Thoracic aorta (tissue), 2 donors: Measurements from ENCODE around the gene DYNC1I1. TPM values are rescaled to one million over a fixed set of nuclear protein-coding genes. Genes with fewer than 3 reads are reported as not detected.
A peak's percentile ranks its signal among the peaks of the same experiment; 100 is the strongest.

Experiments used
- ATAC-seq: fragments of 150-250 bp; one replicate; pipeline ENCODE4 v1.8.0; 2017; ENCODE audit warnings: low read depth; ENCODE audit not compliant: insufficient number of reproducible peaks, low FRiP score
- DNase-seq: peaks from one replicate; pipeline ENCODE4 v3.0.0-alpha.2; 2020; ENCODE audit warnings: low spot score
- H3K27ac ChIP-seq, 2 donors: fragments of 200-600 bp; sonication (generic); 1 replicate in 1 of 2; 2 replicates in 1 of 2; pipeline ENCODE4 v1.5.1; 2016; ENCODE audit warnings: mild to moderate bottlenecking in 2 of 2, moderate library complexity in 2 of 2
- H3K27me3 ChIP-seq: fragments of 200-600 bp; sonication (generic); replicated peaks from 2 replicates; pipeline ENCODE4 v1.6.0; 2016; ENCODE audit warnings: mild to moderate bottlenecking; ENCODE audit not compliant: insufficient read depth
- H3K36me3 ChIP-seq: fragments of 200-600 bp; sonication (generic); one replicate; pipeline ENCODE4 v1.5.1; 2016
- H3K4me1 ChIP-seq, 2 donors: fragments of 200-600 bp; sonication (generic); 1 replicate in 1 of 2; 2 replicates in 1 of 2; pipeline versions ENCODE4 v1.5.1 to v1.6.0; 2016; ENCODE audit warnings: low read depth in 2 of 2, mild to moderate bottlenecking in 1 of 2; ENCODE audit not compliant: control insufficient read depth in 1 of 2
- H3K4me3 ChIP-seq: fragments of 200-600 bp; sonication (generic); 2 replicates; pipeline ENCODE4 v1.5.1; 2016; ENCODE audit warnings: mild to moderate bottlenecking
- H3K9me3 ChIP-seq: fragments of 200-600 bp; sonication (generic); 2 replicates; pipeline ENCODE4 v1.5.1; 2016
- CTCF ChIP-seq: fragments of 200-600 bp; sonication (generic); IDR thresholded peaks from one replicate; pipeline ENCODE4 v1.5.1; 2019; ENCODE audit warnings: antibody characterized with exemption
- total RNA-seq, 2 donors: library from RNA; depleted of rRNA; stranded (reverse); fragments of >200 nt; gene quantifications; one replicate each; pipeline versions ENCODE4 v1.1.0 to v1.2.3, GENCODE V29; 2016

The DYNC1I1 gene
- total RNA-seq, result 10 to 100 TPM; 24.6 to 69.1 TPM

- Histone ChIP-seq H3K9me3 (no peaks in the 10 kb centered on the region), H3K27ac (peak within 1 kb of the TSS; percentile 74 to 84), H3K4me3 (peak within 1 kb of the TSS; percentile 95), H3K4me1 (peaks cover 7 to 39% of the 10 kb centered on the region in 2 donors), H3K36me3 (no peaks in the 10 kb centered on the region), H3K27me3 (no peaks in the 10 kb centered on the region)
- ATAC-seq (peak; percentile 72), DNase-seq (peak; percentile 9)
- peak; percentile 13 for TF ChIP-seq CTCF
Measured at GRCh38 chr7:95772298-95772770, at the start of gene DYNC1I1. Gene DYNC1I1, plus strand, starts transcription at chr7:95772554. Its CDS starts 32,176 bp downstream, at chr7:95804730.

DNA sequence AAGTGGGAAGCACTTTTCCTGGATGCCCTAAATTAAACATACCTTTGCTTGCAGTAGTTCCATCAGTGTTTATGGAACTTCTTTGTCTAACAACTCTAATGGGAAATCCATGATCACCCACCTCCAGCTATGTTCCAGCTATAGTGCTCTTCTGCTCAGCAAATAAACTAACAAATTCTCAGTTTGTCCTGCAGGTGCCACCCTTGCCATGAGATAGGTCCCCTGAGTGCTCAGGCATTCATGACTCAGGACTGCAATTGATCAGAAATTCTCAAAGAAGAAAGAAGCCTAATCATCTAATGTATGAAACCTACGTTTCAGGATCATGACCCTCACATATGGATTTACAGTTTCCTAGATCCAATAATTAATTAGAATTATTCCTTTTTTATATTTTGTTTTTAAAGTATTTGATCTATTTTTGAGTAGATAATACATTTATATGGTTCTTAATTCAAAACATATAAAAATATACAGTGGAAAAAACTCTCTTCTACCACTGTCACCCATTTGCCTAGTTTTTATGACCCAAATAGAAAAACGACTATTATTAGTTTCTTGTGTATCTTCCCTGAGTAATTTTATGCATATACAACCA is 48.7 kb upstream of the DYNC1I1 start:
- peak; percentile 64 for TF ChIP-seq CTCF
- Histone ChIP-seq H3K36me3 (no peaks in the 10 kb centered on the region), H3K27me3 (no peaks in the 10 kb centered on the region), H3K4me1 (no peaks in the 10 kb centered on the region), H3K27ac (no peak overlapping the region), H3K4me3 (no peak overlapping the region), H3K9me3 (no peaks in the 10 kb centered on the region)
- DNase-seq (no peak), ATAC-seq (no peak)

DNA sequence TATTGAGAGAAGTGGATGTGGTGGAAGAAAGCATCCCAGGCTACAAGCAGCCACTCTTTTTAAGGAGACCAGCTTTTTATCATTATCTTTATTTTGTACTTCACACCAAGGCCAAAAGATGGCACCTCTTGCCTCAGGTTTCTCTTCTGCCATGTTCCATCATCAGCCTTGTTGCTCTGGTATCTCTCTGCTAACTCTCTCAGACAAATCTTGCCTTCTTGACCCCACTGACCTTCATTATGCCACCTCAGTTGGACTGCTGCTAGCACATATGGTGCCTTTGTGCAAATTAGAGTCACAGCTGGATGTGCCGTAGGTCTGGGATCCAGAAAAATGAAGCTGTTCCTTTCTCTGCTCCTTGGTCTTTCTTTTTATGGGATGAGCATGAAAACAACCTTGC is 47.1 kb upstream of the DYNC1I1 start:
- Histone ChIP-seq H3K36me3 (no peaks in the 10 kb centered on the region), H3K27me3 (no peaks in the 10 kb centered on the region), H3K4me1 (no peaks in the 10 kb centered on the region), H3K9me3 (no peaks in the 10 kb centered on the region), H3K27ac (no peak overlapping the region), H3K4me3 (no peak overlapping the region)
- ATAC-seq, result no peak
- DNase-seq, result no peak
- no peak for TF ChIP-seq CTCF

DNA sequence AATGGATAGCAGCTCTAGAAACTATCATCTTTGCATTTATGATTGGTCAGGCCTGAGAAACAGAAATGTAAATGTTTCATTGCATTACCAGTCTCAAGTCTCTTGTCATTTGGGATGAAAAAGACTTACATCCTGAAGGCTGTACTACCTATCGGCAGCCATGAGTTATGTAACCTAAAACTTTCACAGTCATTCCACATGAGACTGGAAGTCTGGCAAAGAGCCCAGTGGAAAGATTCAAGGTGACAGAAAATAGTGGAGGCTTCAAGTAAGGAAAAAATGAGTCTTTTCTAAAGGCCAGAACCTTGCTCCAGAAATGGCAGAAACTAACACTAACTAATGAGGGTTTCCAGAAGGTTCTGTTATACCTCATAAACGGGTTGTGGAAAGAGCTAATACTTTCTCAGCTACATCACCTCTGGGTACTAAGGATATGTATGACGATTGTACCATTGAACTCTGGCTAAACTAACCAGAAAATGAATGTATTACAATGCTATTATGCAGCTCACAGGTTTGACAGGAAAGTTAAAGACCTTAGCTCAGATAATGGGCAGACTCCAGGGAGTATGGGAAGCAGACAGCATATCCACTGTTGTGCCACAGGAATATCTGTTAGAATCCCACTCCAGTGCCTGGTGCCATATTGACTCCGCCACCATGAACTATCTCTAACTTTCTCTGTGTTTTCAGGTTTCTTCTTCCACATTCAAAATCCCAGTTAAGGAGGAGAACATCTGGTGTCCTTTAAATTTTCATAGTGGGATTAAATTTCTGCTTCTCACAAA is 41.7 kb upstream of the DYNC1I1 start:
- no peaks in the 10 kb centered on the region for H3K36me3 ChIP-seq
- H3K4me1 ChIP-seq, result no peaks in the 10 kb centered on the region
- no peak for TF ChIP-seq CTCF
- H3K9me3 ChIP-seq, result no peaks in the 10 kb centered on the region
- H3K4me3 ChIP-seq, result no peak overlapping the region
- H3K27me3 ChIP-seq, result no peaks in the 10 kb centered on the region
- no peak overlapping the region for H3K27ac ChIP-seq
- DNase-seq (no peak), ATAC-seq (no peak)

DNA sequence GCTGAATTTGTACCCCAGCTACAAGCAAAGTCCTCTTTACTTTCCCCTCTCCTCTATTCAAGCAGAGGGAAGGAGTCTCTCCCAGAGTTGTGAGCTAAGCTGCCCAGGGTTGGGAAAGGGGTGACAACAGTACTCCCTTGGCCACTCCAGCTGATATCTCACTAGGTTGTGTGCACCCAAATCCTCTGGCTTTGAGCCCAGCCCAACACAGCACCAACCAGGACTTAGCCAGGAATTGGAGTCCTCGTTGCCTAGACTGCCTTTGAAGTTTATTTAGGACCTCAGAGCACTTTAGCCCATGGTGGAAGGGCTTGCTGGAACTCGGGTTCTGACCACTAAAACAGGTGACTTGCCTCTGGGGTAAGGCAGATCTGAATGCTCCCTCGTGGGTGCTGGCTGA is 35.7 kb upstream of the DYNC1I1 start:
- no peaks in the 10 kb centered on the region for H3K9me3 ChIP-seq
- H3K4me1 ChIP-seq, result no peaks in the 10 kb centered on the region
- ATAC-seq, result no peak
- TF ChIP-seq CTCF, result no peak
- DNase-seq, result no peak
- no peak overlapping the region for H3K27ac ChIP-seq
- no peaks in the 10 kb centered on the region for H3K27me3 ChIP-seq
- no peak overlapping the region for H3K4me3 ChIP-seq
- no peaks in the 10 kb centered on the region for H3K36me3 ChIP-seq
